ENCODE results near the gene MTX1. TPM values are rescaled to one million over a fixed set of nuclear protein-coding genes. Genes with fewer than 3 reads are reported as not detected.
A peak's percentile ranks its signal among the peaks of the same experiment; 100 is the strongest.

The MTX1 gene
- total RNA-seq, 6 experiments from 2014 or later, result 20.0 to 50.7 (median 23.9) TPM

- peaks cover 0 to 7% (median 2%) of the 10 kb centered on the region in 4 donors for H3K4me1 ChIP-seq
- TF ChIP-seq, protein P1, sequence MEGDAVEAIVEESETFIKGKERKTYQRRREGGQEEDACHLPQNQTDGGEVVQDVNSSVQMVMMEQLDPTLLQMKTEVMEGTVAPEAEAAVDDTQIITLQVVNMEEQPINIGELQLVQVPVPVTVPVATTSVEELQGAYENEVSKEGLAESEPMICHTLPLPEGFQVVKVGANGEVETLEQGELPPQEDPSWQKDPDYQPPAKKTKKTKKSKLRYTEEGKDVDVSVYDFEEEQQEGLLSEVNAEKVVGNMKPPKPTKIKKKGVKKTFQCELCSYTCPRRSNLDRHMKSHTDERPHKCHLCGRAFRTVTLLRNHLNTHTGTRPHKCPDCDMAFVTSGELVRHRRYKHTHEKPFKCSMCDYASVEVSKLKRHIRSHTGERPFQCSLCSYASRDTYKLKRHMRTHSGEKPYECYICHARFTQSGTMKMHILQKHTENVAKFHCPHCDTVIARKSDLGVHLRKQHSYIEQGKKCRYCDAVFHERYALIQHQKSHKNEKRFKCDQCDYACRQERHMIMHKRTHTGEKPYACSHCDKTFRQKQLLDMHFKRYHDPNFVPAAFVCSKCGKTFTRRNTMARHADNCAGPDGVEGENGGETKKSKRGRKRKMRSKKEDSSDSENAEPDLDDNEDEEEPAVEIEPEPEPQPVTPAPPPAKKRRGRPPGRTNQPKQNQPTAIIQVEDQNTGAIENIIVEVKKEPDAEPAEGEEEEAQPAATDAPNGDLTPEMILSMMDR (IDR thresholded peaks at IDR 0.05), result no peak
- no peak for TF ChIP-seq POLR2A (IDR thresholded peaks at IDR 0.05)
- no peak overlapping the region for H3K27ac ChIP-seq
- H3K27me3 ChIP-seq, result no peaks in the 10 kb centered on the region
- WGBS (ENCODE audit: insufficient coverage, low coverage, low lambda C conversion rate, missing lambda C conversion rate), result 69% methylated on average over 5 of the region's 5 CpGs
- intact Hi-C loops (cut with DNase I), result loop anchor here (5.0 kb wide), 1 partner anchor 77 kb away; no protein-coding TSS in a partner anchor
- no peaks in the 10 kb centered on the region for H3K9me3 ChIP-seq
- H3K4me3 ChIP-seq, result no peak overlapping the region
- no peak for DNase-seq
- ATAC-seq, result no peak
- H3K36me3 ChIP-seq, result peaks cover 0 to 10% (median 5%) of the 10 kb centered on the region in 4 donors
Measured at GRCh38 chr1:155169541-155169940, 39.0 kb upstream of the MTX1 start.

DNA sequence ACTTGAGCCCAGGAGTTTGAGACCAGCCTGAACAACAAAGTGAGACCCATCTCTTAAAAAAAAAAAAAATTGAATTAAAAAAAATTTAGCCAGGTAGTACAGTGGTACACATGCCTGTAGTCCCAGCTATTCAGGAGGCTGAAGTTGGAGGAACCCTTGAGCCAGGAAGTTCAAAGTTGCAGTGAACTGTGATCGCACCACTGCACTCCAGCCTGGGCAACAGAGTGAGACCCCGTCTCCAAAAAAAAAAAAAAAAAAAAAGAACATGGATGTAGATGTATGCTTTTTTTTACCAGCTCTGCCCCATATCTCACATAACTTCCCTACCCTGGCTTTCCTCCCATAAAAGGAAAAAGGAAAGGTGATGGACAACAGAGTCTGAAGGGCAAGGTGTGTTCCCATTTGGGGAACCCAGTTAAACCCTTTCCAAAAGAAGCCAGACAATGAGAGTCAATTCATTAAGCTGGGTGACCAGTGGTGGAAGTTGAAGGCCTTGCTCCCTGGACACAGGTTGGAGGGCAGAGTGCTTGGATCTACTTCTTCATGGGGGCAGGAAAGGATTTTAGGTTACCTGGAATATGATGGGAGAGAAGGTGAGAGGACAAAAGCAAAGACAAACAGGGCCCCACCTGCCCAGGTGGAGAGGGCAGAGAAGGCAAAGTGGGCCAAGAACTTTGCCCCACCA, 38.3 kb upstream of the MTX1 start:
- DNase-seq, result no peak
- WGBS (ENCODE audit: insufficient coverage, low coverage, low lambda C conversion rate, missing lambda C conversion rate), result 100% methylated on average over 1 of the region's 2 CpGs

DNA sequence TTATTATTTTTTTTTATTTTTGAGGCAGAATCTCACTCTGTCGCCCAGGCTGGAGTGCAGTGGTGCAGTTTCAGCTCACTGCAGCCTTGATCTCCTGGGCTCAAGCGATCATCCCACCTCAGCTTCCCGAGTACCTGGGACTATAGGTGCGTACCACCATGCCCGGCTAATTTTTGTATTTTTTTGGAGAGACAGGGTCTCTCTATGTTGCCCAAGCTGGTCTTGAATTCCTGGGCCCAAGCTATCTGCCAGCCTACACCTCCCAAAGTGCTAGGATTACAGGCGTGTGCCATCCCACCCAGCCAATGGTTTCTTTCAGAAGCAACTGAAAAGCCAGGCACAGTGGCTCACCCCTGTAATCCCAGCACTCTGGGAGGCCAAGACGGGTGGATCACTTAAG, 37.7 kb upstream of the MTX1 start:
- H3K9me3 ChIP-seq, result no peaks in the 10 kb centered on the region
- intact Hi-C loops (cut with DNase I), result no loop called here
- H3K27ac ChIP-seq, result no peak overlapping the region
- no peak overlapping the region for H3K4me3 ChIP-seq
- TF ChIP-seq, protein P1 (IDR thresholded peaks at IDR 0.05), result no peak
- TF ChIP-seq POLR2A (IDR thresholded peaks at IDR 0.05), result no peak
- peaks cover 0 to 10% (median 5%) of the 10 kb centered on the region in 4 donors for H3K36me3 ChIP-seq
- WGBS (ENCODE audit: insufficient coverage, low coverage, low lambda C conversion rate, missing lambda C conversion rate), result 96% methylated on average over 7 of the region's 7 CpGs
- peaks cover 0 to 7% (median 2%) of the 10 kb centered on the region in 4 donors for H3K4me1 ChIP-seq
- no peaks in the 10 kb centered on the region for H3K27me3 ChIP-seq
- ATAC-seq (no peak), DNase-seq (no peak)

More for the DNA sequence above, 38.3 kb upstream of the MTX1 start:
- Histone ChIP-seq H3K27me3 (no peaks in the 10 kb centered on the region), H3K27ac (no peak overlapping the region), H3K4me1 (peaks cover 0 to 7% (median 2%) of the 10 kb centered on the region in 4 donors), H3K36me3 (peaks cover 0 to 10% (median 5%) of the 10 kb centered on the region in 4 donors), H3K9me3 (no peaks in the 10 kb centered on the region), H3K4me3 (no peak overlapping the region)
- TF ChIP-seq, protein P1 (IDR thresholded peaks at IDR 0.05), result no peak
- TF ChIP-seq POLR2A (IDR thresholded peaks at IDR 0.05), result no peak
- intact Hi-C loops (cut with DNase I), result no loop called here
- ATAC-seq, result no peak

DNA sequence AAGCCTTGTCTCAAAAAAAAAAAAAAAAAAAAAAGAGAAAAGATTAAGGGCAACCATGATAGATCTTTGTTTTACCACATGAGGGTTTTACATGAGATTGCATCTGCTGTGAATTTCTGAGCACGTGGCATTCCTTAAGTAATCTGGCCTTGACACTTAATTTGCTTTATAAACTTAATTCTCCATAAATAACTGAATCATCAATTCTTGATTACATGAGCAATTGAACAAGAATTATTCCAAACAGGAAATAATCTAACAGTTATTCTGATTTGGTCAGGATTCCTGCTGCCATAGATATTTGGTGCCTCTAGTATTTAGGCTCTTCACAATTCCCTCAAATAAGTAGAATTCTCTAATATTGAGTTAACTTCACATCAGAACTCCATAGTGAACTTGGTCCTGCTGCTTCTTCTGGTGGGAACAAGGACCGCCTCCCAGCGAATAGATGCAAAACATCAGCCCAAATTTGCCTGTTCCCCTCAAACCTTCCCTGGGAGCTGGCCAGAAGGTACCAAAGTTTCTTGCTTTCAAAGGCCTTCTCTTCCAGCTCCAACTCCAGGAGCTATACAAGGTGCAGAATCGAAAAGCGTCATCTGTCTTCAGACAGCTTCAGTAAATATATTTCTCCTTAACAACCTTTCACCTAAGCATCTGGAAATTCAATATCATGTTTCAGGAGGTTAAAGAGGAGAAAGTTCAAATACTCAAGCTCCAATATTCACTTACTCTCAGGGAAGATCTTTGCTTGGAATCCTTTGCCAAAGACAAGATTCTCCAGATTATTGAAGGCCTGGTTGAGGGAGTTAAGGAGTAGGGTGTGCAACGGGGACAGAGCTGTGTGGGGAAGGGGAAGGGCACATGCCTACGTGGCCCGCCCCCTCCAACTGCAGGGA, 36.4 kb upstream of the MTX1 start:
- DNase-seq (no peak), ATAC-seq (no peak)
- intact Hi-C loops (cut with DNase I), result no loop called here
- WGBS (ENCODE audit: insufficient coverage, low coverage, low lambda C conversion rate, missing lambda C conversion rate), result 38% methylated on average over 7 of the region's 8 CpGs
- H3K27ac ChIP-seq, result peak overlapping the region; percentile 73 to 87 (median 78)
- TF ChIP-seq, protein P1 (IDR thresholded peaks at IDR 0.05), result no peak
- TF ChIP-seq POLR2A (IDR thresholded peaks at IDR 0.05), result no peak
- H3K36me3 ChIP-seq, result peaks cover 0 to 10% (median 5%) of the 10 kb centered on the region in 4 donors
- peak overlapping the region; percentile 73 to 94 (median 87) for H3K4me3 ChIP-seq
- peaks cover 0 to 7% (median 2%) of the 10 kb centered on the region in 4 donors for H3K4me1 ChIP-seq
- H3K9me3 ChIP-seq, result no peaks in the 10 kb centered on the region
- no peaks in the 10 kb centered on the region for H3K27me3 ChIP-seq
